T47D (cell line): Measurements from ENCODE around the gene TTLL7.

Experiments
- DNase-seq, 2 experiments: peaks; one replicate each; pipeline versions ENCODE4 v3.0.0 to v3.0.0-alpha.2; 2011 to 2012; ENCODE audit warnings: low read depth in 1 of 2, low spot score in 1 of 2
- JUND ChIP-seq: IDR thresholded peaks from 2 replicates; pipeline ENCODE4 v1.6.1; 2012; ENCODE audit warnings: low read depth
- in situ Hi-C: cut with HindIII; loops from 2 replicates; pipeline ENCODE4 v1.10.0; 2016; ENCODE audit warnings: low sequenced_read_pairs, low pct_unique_long_range_greater_than_20kb

The TTLL7 gene

GRCh38 chr1:83976920-83977319 is 22.0 kb downstream of the TTLL7 start:
- no peak for DNase-seq
- in situ Hi-C loops, result no loop called here
- no peak for TF ChIP-seq JUND

GRCh38 chr1:83970802-83971201 is 28.1 kb downstream of the TTLL7 start:
- DNase-seq, result no peak

GRCh38 chr1:83970114-83970513 is 28.8 kb downstream of the TTLL7 start:
- in situ Hi-C loops, result no loop called here
- no peak for TF ChIP-seq JUND

More at GRCh38 chr1:83970802-83971201, 28.1 kb downstream of the TTLL7 start:
- in situ Hi-C loops, result no loop called here
- no peak for TF ChIP-seq JUND

GRCh38 chr1:83967336-83967735 is 31.6 kb downstream of the TTLL7 start:
- in situ Hi-C loops, result no loop called here
- DNase-seq, result no peak
- TF ChIP-seq JUND, result no peak

More at GRCh38 chr1:83970114-83970513, 28.8 kb downstream of the TTLL7 start:
- peak in 1 of 2 experiments; percentile 7 for DNase-seq

GRCh38 chr1:83964153-83964552 is 34.8 kb downstream of the TTLL7 start:
- TF ChIP-seq JUND, result no peak
- in situ Hi-C loops, result no loop called here
- DNase-seq, result no peak

- in situ Hi-C loops, result no loop called here
- TF ChIP-seq JUND, result no peak
- DNase-seq, result no peak
Measured at GRCh38 chr1:83961571-83962295, 37.2 kb downstream of the TTLL7 start.

GRCh38 chr1:83960669-83961277 is 38.2 kb downstream of the TTLL7 start:
- DNase-seq, result no peak
- in situ Hi-C loops, result no loop called here
- no peak for TF ChIP-seq JUND

- DNase-seq, result no peak
- in situ Hi-C loops, result no loop called here
- TF ChIP-seq JUND, result no peak
Measured at GRCh38 chr1:83959824-83960498, 39.0 kb downstream of the TTLL7 start.

GRCh38 chr1:83958704-83959103 is 40.2 kb downstream of the TTLL7 start:
- in situ Hi-C loops, result no loop called here
- no peak for DNase-seq
- no peak for TF ChIP-seq JUND

- in situ Hi-C loops, result no loop called here
- no peak for TF ChIP-seq JUND
- DNase-seq, result no peak
Measured at GRCh38 chr1:83954166-83954823, 44.6 kb downstream of the TTLL7 start.

GRCh38 chr1:83950106-83950661 is 48.7 kb downstream of the TTLL7 start:
- DNase-seq, result no peak
- no peak for TF ChIP-seq JUND
- in situ Hi-C loops, result no loop called here

- no peak for TF ChIP-seq JUND
- DNase-seq, result no peak
- in situ Hi-C loops, result no loop called here
Measured at GRCh38 chr1:83942914-83943313, 56.0 kb downstream of the TTLL7 start.
